ENCODE data around the gene SPECC1L. TPM values are rescaled to one million over a fixed set of nuclear protein-coding genes. Genes with fewer than 3 reads are reported as not detected.

SPECC1L gene
- total and polyA plus RNA-seq, 9 donors: 19.3 to 94.4 (median 66.3) TPM

- H3K27ac ChIP-seq: no peak overlapping the region
- intact Hi-C loops (cut with DNase I): no loop called here
- TF ChIP-seq POLR2A (IDR thresholded peaks at IDR 0.05) (no peak), CTCF (IDR thresholded peaks at IDR 0.05) (no peak), EP300 (IDR thresholded peaks at IDR 0.05) (no peak)
- 51 to 58% (median 58%) methylated on average over 8 of the region's 8 CpGs for WGBS, 3 donors
- H3K4me1 ChIP-seq (ENCODE audit: insufficient read depth): no peaks in the 10 kb centered on the region
- no peak overlapping the region for H3K4me3 ChIP-seq
- H3K36me3 ChIP-seq: peaks cover 2% of the 10 kb centered on the region
- DNase-seq: no peak
- no peaks in the 10 kb centered on the region for H3K9me3 ChIP-seq
- no peaks in the 10 kb centered on the region for H3K27me3 ChIP-seq
Measured at GRCh38 chr22:24366701-24367100, 96.1 kb downstream of the SPECC1L start.

GRCh38 chr22:24367841-24368240 is 97.2 kb downstream of the SPECC1L start:
- no peaks in the 10 kb centered on the region for H3K27me3 ChIP-seq
- no peak for DNase-seq
- no peaks in the 10 kb centered on the region for H3K4me1 ChIP-seq (ENCODE audit: insufficient read depth)
- WGBS, 3 donors: 45 to 70% (median 65%) methylated on average over 3 of the region's 3 CpGs
- H3K36me3 ChIP-seq: peaks cover 2% of the 10 kb centered on the region
- H3K27ac ChIP-seq: no peak overlapping the region
- TF ChIP-seq POLR2A (IDR thresholded peaks at IDR 0.05) (no peak), EP300 (IDR thresholded peaks at IDR 0.05) (no peak), CTCF (IDR thresholded peaks at IDR 0.05) (no peak)
- intact Hi-C loops (cut with DNase I): no loop called here
- no peak overlapping the region for H3K4me3 ChIP-seq
- H3K9me3 ChIP-seq: no peaks in the 10 kb centered on the region

- Histone ChIP-seq H3K9me3 (no peaks in the 10 kb centered on the region), H3K36me3 (peaks cover 2% of the 10 kb centered on the region), H3K4me1 (ENCODE audit: insufficient read depth) (no peaks in the 10 kb centered on the region), H3K4me3 (no peak overlapping the region), H3K27ac (no peak overlapping the region), H3K27me3 (no peaks in the 10 kb centered on the region)
- DNase-seq: no peak
- 72 to 83% (median 78%) methylated on average over 2 of the region's 2 CpGs for WGBS, 3 donors
- TF ChIP-seq CTCF (IDR thresholded peaks at IDR 0.05) (no peak), EP300 (IDR thresholded peaks at IDR 0.05) (no peak), POLR2A (IDR thresholded peaks at IDR 0.05) (no peak)
- intact Hi-C loops (cut with DNase I): no loop called here
Measured at GRCh38 chr22:24370401-24370800, 99.8 kb downstream of the SPECC1L start.

- Histone ChIP-seq H3K9me3 (no peaks in the 10 kb centered on the region), H3K27ac (no peak overlapping the region), H3K4me1 (ENCODE audit: insufficient read depth) (no peaks in the 10 kb centered on the region), H3K36me3 (peaks cover 2% of the 10 kb centered on the region), H3K4me3 (no peak overlapping the region), H3K27me3 (no peaks in the 10 kb centered on the region)
- WGBS, 3 donors: 95 to 99% (median 98%) methylated on average over 2 of the region's 2 CpGs
- intact Hi-C loops (cut with DNase I): no loop called here
- no peak for TF ChIP-seq CTCF (IDR thresholded peaks at IDR 0.05)
- no peak for TF ChIP-seq POLR2A (IDR thresholded peaks at IDR 0.05)
- TF ChIP-seq EP300 (IDR thresholded peaks at IDR 0.05): no peak
- DNase-seq: no peak
Measured at GRCh38 chr22:24376002-24376401, 105.4 kb downstream of the SPECC1L start.

- intact Hi-C loops (cut with DNase I): no loop called here
- Histone ChIP-seq H3K27ac (no peak overlapping the region), H3K27me3 (no peaks in the 10 kb centered on the region), H3K9me3 (no peaks in the 10 kb centered on the region), H3K4me1 (ENCODE audit: insufficient read depth) (no peaks in the 10 kb centered on the region), H3K36me3 (no peaks in the 10 kb centered on the region), H3K4me3 (no peak overlapping the region)
- TF ChIP-seq EP300 (IDR thresholded peaks at IDR 0.05): no peak
- no peak for TF ChIP-seq CTCF (IDR thresholded peaks at IDR 0.05)
- no peak for TF ChIP-seq POLR2A (IDR thresholded peaks at IDR 0.05)
- WGBS, 3 donors: 94 to 97% (median 95%) methylated on average over 3 of the region's 3 CpGs
- DNase-seq: no peak
Measured at GRCh38 chr22:24376586-24376985, 106.0 kb downstream of the SPECC1L start.
